K562 (cell line): ENCODE data around the gene URI1. TPM values are rescaled to one million over a fixed set of nuclear protein-coding genes. Genes with fewer than 3 reads are reported as not detected.

Source experiments
- ATAC-seq: fragments of 200-7000 bp; cut with Tn5 transposase; 3 replicates; pipeline ENCODE4 v1.9.1; 2020; ENCODE audit warnings: moderate library complexity
- BruUV-seq: library from RNA; stranded (reverse); fragments of 400-500 nt; replicated peaks from 2 replicates; lab custom pipeline; 2021; lab: Mats Ljungman, UMichigan
- CTCF ChIA-PET: fragments of 300-600 bp; formaldehyde crosslinking; extraction: SDS; loops from one replicate; lab custom pipeline; 2021; ENCODE audit warnings: low intra/inter-chr PET ratio; lab: Yijun Ruan, JAX
- POLR2A ChIA-PET: fragments of 300-600, 350-650 bp; sonication (Branson Sonifier 250); formaldehyde crosslinking; extraction: SDS; loops from one replicate; lab custom pipeline; 2021; ENCODE audit warnings: antibody characterized with exemption, inconsistent platforms; lab: Yijun Ruan, JAX
- DNase-seq, 4 experiments: peaks; one replicate each; pipeline versions ENCODE4 v3.0.0 to v3.0.0-alpha.2; 2011 to 2018; ENCODE audit warnings: low spot score in 3 of 4, mixed read lengths in 3 of 4; ENCODE audit errors: extremely low read depth in 1 of 4
- FAIRE-seq: peaks from 2 replicates; lab custom pipeline; 2011; peaks lifted over from hg19 to GRCh38; lab: Jason Lieb, UNC
- H2AFZ ChIP-seq: 2 replicates; pipeline ENCODE4 v1.6.0; 2011; ENCODE audit warnings: low read depth, low read length, control low read depth, inconsistent platforms
- H3K27ac ChIP-seq: fragments of 200-600 bp; 3 replicates; pipeline ENCODE4 v1.8.0; 2011; ENCODE audit warnings: low read depth, mild to moderate bottlenecking, control low read depth, inconsistent platforms, low read length, moderate library complexity, mixed read lengths; ENCODE audit errors: extremely low read depth
- H3K27me3 ChIP-seq, 2 experiments: fragments of 300-600 bp in 1 of 2; 2 replicates in 1 of 2; 3 replicates in 1 of 2; pipeline versions ENCODE4 v1.6.0 to v1.8.0; 2011; ENCODE audit warnings: inconsistent platforms in 2 of 2, low read length in 2 of 2, mild to moderate bottlenecking in 1 of 2, mixed read lengths in 1 of 2, moderate library complexity in 1 of 2; ENCODE audit not compliant: control insufficient read depth in 2 of 2, insufficient read depth in 2 of 2
- H3K36me3 ChIP-seq: fragments of 300-600 bp; 3 replicates; pipeline ENCODE4 v1.8.0; 2011; ENCODE audit warnings: mild to moderate bottlenecking, low read length, inconsistent platforms; ENCODE audit not compliant: control insufficient read depth, insufficient read depth
- H3K4me1 ChIP-seq, 2 experiments: fragments of 200-600 bp in 1 of 2; replicated peaks in 1 of 2; 2 replicates in 1 of 2; 3 replicates in 1 of 2; pipeline versions ENCODE4 v1.5.1 to v1.8.0; 2011; ENCODE audit warnings: inconsistent platforms in 2 of 2, low read length in 2 of 2, mild to moderate bottlenecking in 1 of 2, mixed read lengths in 1 of 2, moderate library complexity in 1 of 2; ENCODE audit not compliant: control insufficient read depth in 2 of 2, insufficient read depth in 2 of 2
- H3K4me2 ChIP-seq: 2 replicates; pipeline ENCODE4 v1.6.1; 2011; ENCODE audit warnings: low read length, control low read depth, inconsistent platforms, mixed read lengths; ENCODE audit not compliant: insufficient read depth
- H3K4me3 ChIP-seq: fragments of 200-600 bp; sonication (generic), shearing (Covaris generic); 2 replicates; pipeline ENCODE4 v1.5.1; 2016; ENCODE audit warnings: control low read depth, inconsistent platforms
- H3K79me2 ChIP-seq: fragments of 200-600 bp; 3 replicates; pipeline ENCODE4 v1.8.0; 2011; ENCODE audit warnings: low read length, inconsistent platforms; ENCODE audit not compliant: control insufficient read depth, insufficient read depth
- H3K9ac ChIP-seq, 2 experiments: 2 replicates each; pipeline versions ENCODE4 v1.6.0 to v1.6.1; 2011; ENCODE audit warnings: low read depth in 2 of 2, low read length in 2 of 2, control low read depth in 1 of 2, inconsistent platforms in 1 of 2, mild to moderate bottlenecking in 1 of 2, mixed read lengths in 1 of 2; ENCODE audit not compliant: insufficient read depth in 1 of 2
- H3K9me1 ChIP-seq: one replicate; pipeline ENCODE4 v1.6.0; 2011; ENCODE audit warnings: inconsistent platforms, mild to moderate bottlenecking, low read length, moderate library complexity; ENCODE audit not compliant: control insufficient read depth, insufficient read depth
- H3K9me3 ChIP-seq: replicated peaks from 2 replicates; pipeline ENCODE4 v1.5.1; 2011; ENCODE audit warnings: low read depth, low read length, inconsistent platforms; ENCODE audit not compliant: control insufficient read depth, insufficient read depth
- H4K20me1 ChIP-seq: replicated peaks from 2 replicates; pipeline ENCODE4 v1.6.1; 2011; ENCODE audit warnings: low read length, inconsistent platforms, mixed read lengths; ENCODE audit not compliant: control insufficient read depth, insufficient read depth
- C11orf30 ChIP-seq: fragments of 450-650 bp; IDR thresholded peaks from 2 replicates; pipeline ENCODE4 v1.6.1; 2016; ENCODE audit warnings: low read depth, mild to moderate bottlenecking
- CSDE1 ChIP-seq, 2 experiments: fragments of 450-650 bp; IDR thresholded peaks; 2 replicates each; pipeline ENCODE4 v1.6.1; 2016; ENCODE audit warnings: mild to moderate bottlenecking in 1 of 2
- ETS1 ChIP-seq: conservative IDR thresholded peaks from 2 replicates; pipeline ENCODE4 v1.6.1; 2011; ENCODE audit warnings: low read depth, mild to moderate bottlenecking, low read length; ENCODE audit not compliant: control insufficient read depth
- KLF10 ChIP-seq: fragments of 250-450 bp; sonication (Bioruptor Pico); IDR thresholded peaks from 2 replicates; pipeline ENCODE4 v1.6.1; 2021; ENCODE audit warnings: matching md5 sums
- KLF13 ChIP-seq: fragments of 450-650 bp; IDR thresholded peaks from 2 replicates; pipeline ENCODE4 v1.6.1; 2016; ENCODE audit warnings: missing genetic modification characterization, low read depth, mild to moderate bottlenecking, missing compliant biosample characterization, moderate library complexity, borderline replicate concordance
- MCM7 ChIP-seq, 2 experiments: fragments of 450-650 bp; IDR thresholded peaks; 2 replicates each; pipeline ENCODE4 v1.6.1; 2016 to 2018
- PCBP1 ChIP-seq: fragments of 200-400 bp; formaldehyde crosslinking; IDR thresholded peaks from 2 replicates; pipeline ENCODE4 v1.6.1; 2018; ENCODE audit warnings: mild to moderate bottlenecking, low read depth, low read length; ENCODE audit not compliant: poor library complexity, severe bottlenecking
- RAD21 ChIP-seq, 2 experiments: fragments of 250-450 bp in 1 of 2; fragments of 450-650 bp in 1 of 2; sonication (Bioruptor Pico) in 1 of 2; formaldehyde crosslinking in 1 of 2; IDR thresholded peaks in 1 of 2; conservative IDR thresholded peaks in 1 of 2; 2 replicates each; pipeline versions ENCODE4 v1.4.0 to v1.8.0; 2020 to 2022; ENCODE audit warnings: mild to moderate bottlenecking in 2 of 2, moderate library complexity in 1 of 2
- RFX7 ChIP-seq: fragments of 250-450 bp; sonication (Bioruptor Pico); IDR thresholded peaks from 2 replicates; pipeline ENCODE4 v1.5.1; 2021; ENCODE audit warnings: mild to moderate bottlenecking
- SMARCA5 ChIP-seq: fragments of 450-650 bp; IDR thresholded peaks from 2 replicates; pipeline ENCODE4 v1.6.1; 2016
- ZNF146 ChIP-seq: IDR thresholded peaks from one replicate; pipeline ENCODE4 v1.6.1; 2018; ENCODE audit warnings: missing compliant biosample characterization; ENCODE audit not compliant: unreplicated experiment
- ZNF263 ChIP-seq: sonication (generic); formaldehyde crosslinking; IDR thresholded peaks from 2 replicates; pipeline ENCODE4 v1.8.0; 2022; ENCODE audit warnings: mild to moderate bottlenecking, missing genetic modification reagents, borderline replicate concordance
- ZNF57 ChIP-seq: fragments of 450-650 bp; formaldehyde crosslinking; IDR thresholded peaks from 2 replicates; pipeline ENCODE4 v1.4.0; 2020; ENCODE audit warnings: mild to moderate bottlenecking, moderate library complexity
- WGBS: fragments of 100-300 bp; shearing (Covaris generic); methylation state at CpG from one replicate; pipeline ENCODE4 v1.1.6; 2016; ENCODE audit warnings: low coverage, mixed read lengths; ENCODE audit not compliant: insufficient coverage; ENCODE audit errors: missing lambda C conversion rate; 5-methylcytosine and 5-hydroxymethylcytosine counted together
- in situ Hi-C: fragments of 300-500 bp; cut with MboI; formaldehyde crosslinking; loops from 4 replicates; pipeline ENCODE4 v1.15.0; 2018; ENCODE audit warnings: inconsistent platforms, mixed read lengths
- intact Hi-C: fragments of 100-400 bp; cut with micrococcal nuclease; formaldehyde crosslinking; loops from 2 replicates; pipeline ENCODE4 v1.14.2; 2022
- polyA plus RNA-seq, 8 experiments: library from polyadenylated mRNA; depleted of rRNA in 4 of 8; stranded (reverse) in 5 of 8; unstranded in 3 of 8; fragments of >200 nt; fragmentation: Nextera tagmentation in 2 of 8; fragmentation: Illumina TruSeq in 1 of 8; extraction: Ambion mirVana in 2 of 8; extraction: Trizol in 1 of 8; gene quantifications; 2 replicates each; pipeline versions ENCODE4 v1.2.1 to v1.2.3, GENCODE V29; 2011 to 2014; ENCODE audit warnings: inconsistent platforms in 1 of 8, missing spikeins in 1 of 8
- total RNA-seq, 7 experiments: library from RNA; depleted of rRNA in 6 of 7; stranded (reverse); fragments of >200 nt in 6 of 7; fragmentation: Illumina TruSeq in 2 of 7; extraction: Trizol in 2 of 7; gene quantifications; 2 replicates each; pipeline versions ENCODE4 v1.2.1 to v1.2.3, GENCODE V29; 2011 to 2021; ENCODE audit warnings: low replicate concordance in 1 of 7
- TF ChIP-seq, protein P1 (sequence below): fragments of 450-650 bp; IDR thresholded peaks from 2 replicates; pipeline ENCODE4 v1.6.1; 2016; ENCODE audit warnings: low read depth

URI1 gene
- total and polyA plus RNA-seq, 9 of the 15 experiments (the other 6 are each of a cell fraction or from before 2014, with no cell fraction given): 16.9 to 87.4 (median 63.9) TPM

DNA sequence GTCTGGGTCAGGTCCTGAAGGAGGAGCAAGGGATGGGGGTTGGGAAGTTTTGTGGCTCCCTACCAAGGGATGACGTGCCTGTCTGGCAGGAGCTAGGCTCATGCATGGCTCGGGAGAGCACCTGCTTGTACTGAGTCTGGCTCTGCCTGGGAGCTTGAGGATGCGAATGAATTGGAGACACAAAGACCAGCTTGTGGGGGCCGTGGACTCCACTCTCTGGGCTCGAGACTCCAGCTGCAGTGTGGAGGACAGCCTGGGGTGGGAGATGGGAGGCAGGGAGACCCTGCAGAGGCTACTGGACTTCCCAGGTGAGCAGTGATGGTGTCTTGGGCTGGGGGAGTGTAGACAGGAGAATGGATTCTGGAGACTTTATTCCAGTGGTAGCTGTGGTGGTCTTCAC lies 15.2 kb upstream of the URI1 start:
- CTCF ChIA-PET: no interaction called here
- no peaks in the 10 kb centered on the region for H3K9me1 ChIP-seq
- WGBS: 2% methylated on average over 5 of the region's 5 CpGs
- no peak overlapping the region for H3K4me3 ChIP-seq
- H4K20me1 ChIP-seq: no peaks in the 10 kb centered on the region
- DNase-seq: no peak
- no peaks in the 10 kb centered on the region for H3K9me3 ChIP-seq
- intact Hi-C loops (no loop called here), in situ Hi-C loops (no loop called here)
- BruUV-seq: no TSS peak
- POLR2A ChIA-PET: interaction anchor here (1.0 kb wide), 1 partner anchor 8 kb away, joined by 3 read pairs; no protein-coding TSS in a partner anchor
- H3K79me2 ChIP-seq: no peaks in the 10 kb centered on the region
- H3K4me1 ChIP-seq: no peaks in the 10 kb centered on the region; a peak in 2 of 5 replicates
- peaks cover 3 to 32% of the 10 kb centered on the region in 2 experiments; a peak in 3 of 5 replicates for H3K27me3 ChIP-seq
- FAIRE-seq: no peak
- no peak overlapping the region for H2AFZ ChIP-seq
- H3K27ac ChIP-seq: no peak overlapping the region
- H3K9ac ChIP-seq: no peak overlapping the region
- ATAC-seq: no peak
- H3K4me2 ChIP-seq: no peak overlapping the region
- H3K36me3 ChIP-seq: no peaks in the 10 kb centered on the region
- TF ChIP-seq CSDE1 (IDR thresholded peaks at IDR 0.05) (no peak), C11orf30 (no peak), ZNF57 (CRISPR knock-in tag) (no peak), RFX7 (CRISPR knock-in tag) (no peak), PCBP1 (no peak), ZNF146 (CRISPR knock-in tag) (no peak), MCM7 (IDR thresholded peaks at IDR 0.05) (no peak), ETS1 (no peak), KLF10 (CRISPR knock-in tag) (no peak), RAD21 (CRISPR knock-in tag; conservative IDR thresholded peaks at IDR 0.05 in 1 of 2, IDR thresholded peaks at IDR 0.05 in 1 of 2) (no peak), KLF13 (tag) (no peak), ZNF263 (CRISPR knock-in tag) (no peak), SMARCA5 (no peak)
- TF ChIP-seq, protein P1, sequence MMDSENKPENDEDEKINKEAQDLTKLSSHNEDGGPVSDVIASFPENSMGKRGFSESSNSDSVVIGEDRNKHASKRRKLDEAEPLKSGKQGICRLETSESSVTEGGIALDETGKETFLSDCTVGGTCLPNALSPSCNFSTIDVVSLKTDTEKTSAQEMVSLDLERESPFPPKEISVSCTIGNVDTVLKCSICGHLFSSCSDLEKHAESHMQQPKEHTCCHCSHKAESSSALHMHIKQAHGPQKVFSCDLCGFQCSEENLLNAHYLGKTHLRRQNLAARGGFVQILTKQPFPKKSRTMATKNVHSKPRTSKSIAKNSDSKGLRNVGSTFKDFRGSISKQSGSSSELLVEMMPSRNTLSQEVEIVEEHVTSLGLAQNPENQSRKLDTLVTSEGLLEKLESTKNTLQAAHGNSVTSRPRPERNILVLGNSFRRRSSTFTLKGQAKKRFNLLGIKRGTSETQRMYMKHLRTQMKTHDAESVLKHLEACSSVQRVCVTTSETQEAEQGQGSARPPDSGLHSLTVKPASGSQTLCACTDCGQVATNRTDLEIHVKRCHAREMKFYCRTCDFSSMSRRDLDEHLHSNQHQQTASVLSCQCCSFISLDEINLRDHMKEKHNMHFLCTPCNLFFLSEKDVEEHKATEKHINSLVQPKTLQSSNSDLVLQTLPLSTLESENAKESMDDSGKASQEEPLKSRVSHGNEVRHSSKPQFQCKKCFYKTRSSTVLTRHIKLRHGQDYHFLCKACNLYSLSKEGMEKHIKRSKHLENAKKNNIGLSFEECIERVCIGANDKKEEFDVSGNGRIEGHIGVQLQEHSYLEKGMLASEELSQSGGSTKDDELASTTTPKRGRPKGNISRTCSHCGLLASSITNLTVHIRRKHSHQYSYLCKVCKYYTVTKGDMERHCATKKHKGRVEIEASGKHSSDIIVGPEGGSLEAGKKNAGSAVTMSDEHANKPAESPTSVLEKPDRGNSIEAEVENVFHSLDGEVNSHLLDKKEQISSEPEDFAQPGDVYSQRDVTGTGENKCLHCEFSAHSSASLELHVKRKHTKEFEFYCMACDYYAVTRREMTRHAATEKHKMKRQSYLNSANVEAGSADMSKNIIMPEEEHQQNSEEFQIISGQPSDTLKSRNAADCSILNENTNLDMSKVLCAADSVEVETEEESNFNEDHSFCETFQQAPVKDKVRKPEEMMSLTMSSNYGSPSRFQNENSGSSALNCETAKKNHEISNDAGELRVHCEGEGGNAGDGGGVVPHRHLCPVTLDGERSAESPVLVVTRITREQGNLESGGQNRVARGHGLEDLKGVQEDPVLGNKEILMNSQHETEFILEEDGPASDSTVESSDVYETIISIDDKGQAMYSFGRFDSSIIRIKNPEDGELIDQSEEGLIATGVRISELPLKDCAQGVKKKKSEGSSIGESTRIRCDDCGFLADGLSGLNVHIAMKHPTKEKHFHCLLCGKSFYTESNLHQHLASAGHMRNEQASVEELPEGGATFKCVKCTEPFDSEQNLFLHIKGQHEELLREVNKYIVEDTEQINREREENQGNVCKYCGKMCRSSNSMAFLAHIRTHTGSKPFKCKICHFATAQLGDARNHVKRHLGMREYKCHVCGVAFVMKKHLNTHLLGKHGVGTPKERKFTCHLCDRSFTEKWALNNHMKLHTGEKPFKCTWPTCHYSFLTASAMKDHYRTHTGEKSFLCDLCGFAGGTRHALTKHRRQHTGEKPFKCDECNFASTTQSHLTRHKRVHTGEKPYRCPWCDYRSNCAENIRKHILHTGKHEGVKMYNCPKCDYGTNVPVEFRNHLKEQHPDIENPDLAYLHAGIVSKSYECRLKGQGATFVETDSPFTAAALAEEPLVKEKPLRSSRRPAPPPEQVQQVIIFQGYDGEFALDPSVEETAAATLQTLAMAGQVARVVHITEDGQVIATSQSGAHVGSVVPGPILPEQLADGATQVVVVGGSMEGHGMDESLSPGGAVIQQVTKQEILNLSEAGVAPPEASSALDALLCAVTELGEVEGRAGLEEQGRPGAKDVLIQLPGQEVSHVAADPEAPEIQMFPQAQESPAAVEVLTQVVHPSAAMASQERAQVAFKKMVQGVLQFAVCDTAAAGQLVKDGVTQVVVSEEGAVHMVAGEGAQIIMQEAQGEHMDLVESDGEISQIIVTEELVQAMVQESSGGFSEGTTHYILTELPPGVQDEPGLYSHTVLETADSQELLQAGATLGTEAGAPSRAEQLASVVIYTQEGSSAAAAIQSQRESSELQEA: no peak
